Measurements from ENCODE around the gene SURF6.

Gene SURF6

GRCh38 chr9:133367778-133368177 is 31.8 kb upstream of the SURF6 start:
- DNase-seq (ENCODE audit: low read depth in 2 of 2) = no peak

DNA sequence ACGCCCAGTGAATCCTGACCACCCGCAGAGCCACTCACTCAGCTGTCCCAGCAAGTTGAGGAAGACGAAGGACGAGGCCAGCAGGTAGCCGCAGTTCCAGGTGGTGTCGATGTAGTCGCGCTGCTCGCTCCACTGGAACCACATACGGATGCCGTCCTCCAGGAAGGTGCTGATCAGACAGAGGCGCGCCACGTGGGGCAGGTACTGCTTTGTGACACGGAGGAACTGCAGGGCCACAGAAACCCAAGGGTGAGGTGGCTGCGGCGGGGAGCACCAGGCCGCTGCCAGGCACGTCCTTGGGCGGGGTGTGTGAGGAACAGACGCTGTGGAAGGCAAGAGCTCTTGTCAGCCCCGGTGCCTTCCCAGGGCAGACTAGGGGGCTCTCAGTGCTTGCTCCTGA is 31.2 kb upstream of the SURF6 start:
- DNase-seq (ENCODE audit: low read depth in 2 of 2) = no peak

GRCh38 chr9:133366435-133366834 is 30.4 kb upstream of the SURF6 start:
- no peak for DNase-seq (ENCODE audit: low read depth in 2 of 2)

GRCh38 chr9:133362359-133363044 is 26.5 kb upstream of the SURF6 start:
- no peak for DNase-seq (ENCODE audit: low read depth in 2 of 2)

GRCh38 chr9:133361507-133362092 is 25.6 kb upstream of the SURF6 start:
- DNase-seq (ENCODE audit: low read depth in 2 of 2) = no peak

DNA sequence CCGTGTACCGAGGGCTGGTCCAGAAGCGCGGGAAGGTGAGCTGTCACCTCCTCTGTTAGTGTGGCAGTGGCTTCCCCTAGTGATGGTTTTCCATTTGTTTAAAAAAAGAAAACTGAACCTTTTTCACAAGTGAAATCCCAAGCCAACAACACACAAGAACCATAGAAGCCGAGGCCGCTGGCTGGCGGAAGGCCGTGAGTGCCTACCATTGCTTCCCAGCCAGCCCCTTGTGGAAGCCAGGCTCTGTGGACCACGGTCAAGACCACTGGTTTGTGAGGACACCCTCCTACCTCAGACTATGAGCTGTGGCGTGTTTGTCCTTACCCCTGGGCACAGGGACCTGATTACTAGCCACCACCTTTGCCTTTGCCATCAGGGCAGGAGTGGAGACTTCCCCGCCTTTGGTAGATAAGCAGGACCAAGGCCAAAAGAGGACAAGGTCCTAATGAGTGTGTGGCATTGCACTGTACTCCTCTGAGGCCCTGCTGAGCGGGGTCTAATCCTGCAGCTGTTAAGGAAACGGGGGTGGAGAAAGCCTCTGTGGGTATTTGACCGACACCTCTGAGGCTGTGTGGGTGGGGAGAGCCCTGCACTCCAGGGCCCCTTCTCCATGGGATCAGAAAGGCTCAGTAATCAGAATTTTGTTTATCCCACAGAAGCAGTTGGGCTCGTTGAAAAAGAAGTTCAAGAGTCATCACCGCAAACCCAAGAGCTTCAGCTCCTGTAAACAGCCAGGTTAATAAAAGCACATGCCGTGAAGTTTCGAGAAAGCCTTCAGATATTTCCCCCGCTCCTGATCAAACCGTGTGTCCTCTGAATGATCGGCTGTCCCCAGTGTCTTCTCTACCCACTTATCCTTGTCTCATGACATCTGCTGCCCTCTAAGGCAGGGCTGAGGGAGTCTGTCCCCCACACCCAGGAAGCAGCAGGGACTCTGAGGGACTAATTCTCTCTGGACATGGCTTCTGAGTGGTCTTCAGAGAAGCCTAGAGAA is 24.7 kb upstream of the SURF6 start:
- DNase-seq (ENCODE audit: low read depth in 2 of 2) = no peak

DNA sequence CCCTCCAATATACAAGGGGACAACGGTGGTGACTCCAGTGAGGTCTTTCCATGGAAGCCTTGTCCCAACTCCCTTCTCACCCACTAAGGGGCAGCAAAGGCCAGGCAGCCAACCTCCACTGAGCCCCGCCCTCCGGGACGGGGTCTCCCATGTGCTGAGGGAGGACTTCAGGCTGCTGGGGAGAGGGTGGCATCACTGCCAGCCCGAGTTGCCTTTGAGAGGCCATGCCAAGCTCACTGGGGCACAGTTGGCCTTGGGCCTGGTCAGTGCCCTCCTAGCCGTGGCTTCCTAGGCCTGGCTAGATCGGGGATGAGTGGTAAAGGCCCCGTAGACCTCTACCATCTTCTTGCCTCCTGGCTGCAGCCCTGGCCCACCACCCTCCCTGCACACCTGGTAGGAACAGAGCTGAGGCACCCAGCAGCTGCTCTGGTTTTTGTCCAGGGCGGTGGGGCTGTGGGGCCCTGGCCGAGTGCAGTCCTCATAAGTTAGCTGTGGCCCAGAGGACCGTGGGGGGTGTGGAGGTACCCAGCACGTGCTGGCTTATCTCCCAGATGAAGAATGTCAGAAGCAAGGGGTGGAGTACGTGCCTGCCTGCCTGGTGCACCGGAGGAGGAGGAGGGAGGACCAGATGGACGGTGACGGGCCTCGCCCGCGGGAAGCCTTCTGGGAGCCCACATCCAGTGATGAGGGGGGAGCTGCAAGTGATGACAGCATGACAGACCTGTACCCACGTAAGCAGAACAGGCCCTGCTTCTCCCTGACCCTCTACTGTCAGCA is 23.6 kb upstream of the SURF6 start:
- no peak for DNase-seq (ENCODE audit: low read depth in 2 of 2)

- DNase-seq (ENCODE audit: low read depth in 2 of 2) = no peak
These were observed 21.7 kb upstream of the SURF6 start for GRCh38 chr9:133357656-133358055.

DNA sequence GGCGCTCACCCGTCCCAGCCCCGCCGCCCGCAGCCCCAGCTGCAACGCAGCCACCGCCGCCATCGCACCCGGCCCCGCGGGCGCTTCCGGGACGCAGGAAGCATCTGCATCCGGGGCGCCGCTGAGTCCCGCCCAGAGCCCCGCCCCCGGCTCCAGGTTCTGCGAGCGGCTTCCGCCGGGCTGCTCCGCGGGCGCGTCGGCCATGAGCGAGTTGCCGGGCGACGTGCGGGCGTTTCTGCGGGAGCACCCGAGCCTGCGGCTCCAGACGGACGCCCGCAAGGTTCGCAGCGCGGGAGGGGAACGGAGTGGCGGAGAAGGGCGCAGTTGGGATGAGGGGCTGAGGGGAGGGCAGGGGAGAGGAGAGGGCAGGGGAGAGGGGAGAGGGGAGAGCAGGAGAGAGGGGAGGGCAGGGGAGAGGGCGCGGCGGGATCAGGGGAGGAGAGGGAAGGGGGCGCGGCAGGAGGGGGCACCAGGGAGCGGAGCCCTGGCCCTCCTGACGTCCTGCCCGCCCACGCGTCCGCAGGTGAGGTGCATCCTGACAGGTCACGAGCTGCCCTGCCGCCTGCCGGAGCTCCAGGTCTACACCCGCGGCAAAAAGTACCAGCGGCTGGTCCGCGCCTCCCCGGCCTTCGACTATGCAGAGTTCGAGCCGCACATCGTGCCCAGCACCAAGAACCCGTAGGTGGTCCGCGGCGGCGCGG is 20.6 kb upstream of the SURF6 start, which contains the start of the genes SURF1 and SURF2:
SURF1 (minus strand) TSS at position 97 of the 701 bp plus-strand sequence; CDS start at position 63, 34 bp downstream.
SURF2 (plus strand) TSS at position 160 of the 701 bp plus-strand sequence; CDS start at position 203, 43 bp downstream.
- peak; percentile 83 to 95 for DNase-seq (ENCODE audit: low read depth in 2 of 2)

DNA sequence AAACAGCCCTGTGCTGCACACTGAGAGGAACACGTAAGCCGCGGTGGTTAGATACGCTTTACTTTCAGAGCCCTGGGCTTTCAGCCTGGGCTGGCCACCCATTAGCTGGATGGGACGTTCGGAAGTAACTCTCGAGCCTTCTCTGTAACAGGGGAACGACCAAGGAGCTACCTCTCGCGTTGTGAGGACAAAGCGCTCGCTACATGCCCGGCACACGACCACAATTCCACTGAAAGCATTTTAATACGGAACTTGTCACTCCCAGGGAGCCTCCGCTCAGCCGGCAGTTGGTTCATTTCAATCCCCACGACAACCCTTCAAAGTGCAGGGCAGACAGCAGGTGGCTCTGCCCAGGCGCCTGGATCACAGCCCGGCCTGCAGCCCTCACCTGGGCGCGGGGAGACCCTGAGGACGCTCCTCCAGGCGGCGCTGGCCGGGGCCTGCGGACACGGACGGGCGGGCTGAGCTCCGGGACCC is 19.9 kb upstream of the SURF6 start:
- no peak for DNase-seq (ENCODE audit: low read depth in 2 of 2)

DNA sequence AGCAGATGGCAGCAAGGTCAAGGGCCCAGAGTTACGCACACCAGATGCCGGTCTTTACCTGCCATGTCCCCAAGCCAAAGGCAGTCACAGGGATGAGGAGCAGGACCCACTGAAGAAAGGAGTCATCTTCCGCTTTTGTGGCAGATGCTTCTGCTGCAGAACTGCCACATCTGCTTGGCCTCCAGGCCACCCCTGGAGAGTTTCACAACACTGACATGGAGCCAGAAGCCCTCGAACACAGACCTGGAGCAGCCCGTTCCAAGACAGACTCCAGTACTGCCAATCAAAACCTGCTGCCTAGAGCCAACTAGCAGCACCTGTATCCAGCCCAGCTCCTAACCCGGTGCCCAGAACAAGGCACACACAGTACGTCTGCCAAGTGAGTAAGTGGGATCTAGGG is 18.8 kb upstream of the SURF6 start:
- DNase-seq (ENCODE audit: low read depth in 2 of 2) = no peak

GRCh38 chr9:133353548-133353947 is 17.6 kb upstream of the SURF6 start:
- no peak for DNase-seq (ENCODE audit: low read depth in 2 of 2)

DNA sequence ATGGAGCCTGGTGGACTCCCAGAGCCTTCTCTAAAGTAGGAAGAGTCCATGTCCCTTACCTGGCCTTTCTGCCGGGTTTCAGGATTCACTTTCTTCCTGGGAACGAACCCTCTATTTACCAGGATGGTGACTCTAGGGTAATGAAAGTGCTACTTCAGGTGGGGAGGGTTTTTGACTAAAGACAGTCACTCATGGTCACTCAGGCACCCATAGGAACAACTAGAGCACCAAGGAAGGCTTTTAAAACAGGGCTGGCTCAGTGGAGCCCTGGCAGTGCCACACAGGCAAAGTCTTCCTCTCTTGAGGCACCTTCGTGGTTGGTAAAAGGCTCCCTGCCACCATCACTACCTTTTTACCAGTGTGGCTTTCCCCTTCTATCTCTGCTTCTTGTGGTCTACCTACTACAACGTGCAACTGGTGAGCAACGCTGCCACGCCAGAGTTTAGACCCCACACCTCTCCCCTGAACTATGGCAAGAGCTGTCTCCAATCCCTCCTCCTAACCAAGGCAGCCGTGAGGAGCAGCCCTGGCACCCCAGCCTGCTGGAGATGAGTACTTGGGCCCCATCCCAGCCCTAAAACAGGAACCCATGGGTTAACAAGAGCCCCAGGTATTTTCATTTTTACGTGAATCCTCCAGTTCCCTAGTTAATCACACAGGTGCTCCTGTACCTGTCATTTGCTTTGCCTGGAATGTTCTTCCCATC is 16.8 kb upstream of the SURF6 start:
- DNase-seq (ENCODE audit: low read depth in 2 of 2) = no peak

DNA sequence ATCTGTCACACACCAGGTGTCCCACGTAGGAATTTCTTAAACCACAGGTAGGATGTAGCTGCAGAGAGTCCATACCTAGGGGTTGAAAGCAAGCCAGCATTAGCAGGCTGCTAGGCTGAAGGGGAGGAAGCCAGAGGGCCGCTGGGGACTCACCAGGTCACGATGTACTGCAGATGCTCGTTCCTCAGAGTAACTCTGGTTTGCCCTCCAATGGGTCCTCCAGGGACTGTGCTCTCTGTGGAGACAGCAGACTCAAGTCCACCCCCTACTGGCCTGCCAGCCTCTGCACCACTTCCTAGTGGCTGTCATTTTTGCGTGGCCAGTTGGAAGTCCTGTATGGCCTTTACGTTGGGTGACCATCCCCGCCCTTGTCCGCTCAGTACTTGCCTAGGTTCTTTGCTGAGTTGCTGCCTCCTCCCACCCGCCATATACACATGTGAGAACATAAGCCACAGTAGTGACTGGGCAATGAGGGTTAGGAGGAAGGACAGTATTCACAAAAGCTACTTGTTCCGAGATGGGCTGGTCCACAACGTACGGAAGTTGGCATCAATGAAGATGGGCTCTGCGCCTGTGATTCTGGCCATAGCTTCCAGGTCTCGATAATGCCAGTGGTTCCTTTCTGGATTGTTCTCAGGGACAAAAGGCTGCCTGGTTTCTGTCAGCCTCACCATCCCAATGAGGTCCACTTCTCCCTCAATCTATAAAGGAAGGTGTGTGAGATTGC is 16.1 kb upstream of the SURF6 start:
- peak in 1 of 2 donors; percentile 38 for DNase-seq (ENCODE audit: low read depth in 2 of 2)

DNA sequence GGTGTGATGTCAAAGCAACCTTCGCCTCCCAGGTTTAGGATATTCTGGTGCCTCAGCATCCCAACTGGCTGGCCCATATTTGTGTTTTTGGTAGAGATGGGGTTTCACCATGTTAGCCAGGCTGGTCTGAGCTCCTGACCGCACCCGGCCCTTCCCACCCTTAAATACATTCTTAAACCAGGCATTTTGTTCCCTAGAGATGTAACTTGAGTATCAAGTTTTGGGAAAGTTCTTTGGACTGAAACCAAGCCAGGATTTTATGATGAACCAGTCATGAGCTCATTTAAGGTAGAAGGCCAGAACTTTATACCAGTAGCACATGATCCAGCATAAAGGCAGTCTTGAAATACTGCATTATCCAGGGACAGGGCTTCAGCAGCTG is 15.5 kb upstream of the SURF6 start:
- no peak for DNase-seq (ENCODE audit: low read depth in 2 of 2)

GRCh38 chr9:133349965-133350616 is 14.1 kb upstream of the SURF6 start:
- DNase-seq (ENCODE audit: low read depth in 2 of 2) = no peak

DNA sequence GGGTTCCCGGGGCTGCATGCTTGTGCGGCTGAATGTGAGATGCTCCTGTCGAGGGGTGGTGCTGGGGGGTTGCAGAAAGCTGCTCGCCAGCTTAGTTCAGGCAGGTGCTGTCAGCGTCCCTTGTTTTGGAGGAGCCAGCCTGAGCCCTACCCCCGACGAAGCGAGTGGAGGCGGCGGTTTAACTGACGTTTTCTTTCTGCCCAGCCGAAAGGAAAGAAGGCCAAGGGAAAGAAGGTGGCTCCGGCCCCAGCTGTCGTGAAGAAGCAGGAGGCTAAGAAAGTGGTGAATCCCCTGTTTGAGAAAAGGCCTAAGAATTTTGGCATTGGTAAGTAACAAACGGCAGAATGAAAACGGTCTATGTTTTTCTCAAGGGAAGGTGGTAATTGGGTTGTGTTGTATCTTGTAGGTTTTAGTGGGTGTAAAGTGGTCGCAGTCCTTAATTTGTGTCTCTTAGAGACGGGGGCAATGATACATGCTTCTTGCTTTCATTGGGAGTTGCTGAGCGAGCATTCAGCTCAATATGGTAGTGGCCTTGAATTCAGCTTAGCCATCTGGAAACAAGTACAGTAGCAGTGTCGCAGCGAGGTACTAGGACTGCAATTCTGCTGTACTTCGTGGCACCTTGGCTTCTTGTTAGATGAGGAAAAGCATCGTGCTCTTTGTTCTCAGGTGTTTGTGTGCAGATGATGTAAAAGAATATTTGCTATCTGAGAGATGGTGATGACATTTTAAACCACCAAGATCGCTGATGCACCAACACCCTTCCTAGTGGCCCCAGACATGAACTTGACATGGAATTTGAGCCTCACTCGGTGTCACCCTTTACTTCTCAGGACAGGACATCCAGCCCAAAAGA is 13.0 kb upstream of the SURF6 start:
- no peak for DNase-seq (ENCODE audit: low read depth in 2 of 2)

Measured in stimulated activated CD4-positive, alpha-beta T cell treated with anti-CD3 and anti-CD28 coated beads, Interleukin-1b, Interleukin-23, amount 100 ng/mL, for 4 hours (primary cell).